ENCODE measurements around the gene NR2F6.

The NR2F6 gene

GRCh38 chr19:17229890-17230289 is 15.8 kb downstream of the NR2F6 start:
- TF ChIP-seq, protein P1, sequence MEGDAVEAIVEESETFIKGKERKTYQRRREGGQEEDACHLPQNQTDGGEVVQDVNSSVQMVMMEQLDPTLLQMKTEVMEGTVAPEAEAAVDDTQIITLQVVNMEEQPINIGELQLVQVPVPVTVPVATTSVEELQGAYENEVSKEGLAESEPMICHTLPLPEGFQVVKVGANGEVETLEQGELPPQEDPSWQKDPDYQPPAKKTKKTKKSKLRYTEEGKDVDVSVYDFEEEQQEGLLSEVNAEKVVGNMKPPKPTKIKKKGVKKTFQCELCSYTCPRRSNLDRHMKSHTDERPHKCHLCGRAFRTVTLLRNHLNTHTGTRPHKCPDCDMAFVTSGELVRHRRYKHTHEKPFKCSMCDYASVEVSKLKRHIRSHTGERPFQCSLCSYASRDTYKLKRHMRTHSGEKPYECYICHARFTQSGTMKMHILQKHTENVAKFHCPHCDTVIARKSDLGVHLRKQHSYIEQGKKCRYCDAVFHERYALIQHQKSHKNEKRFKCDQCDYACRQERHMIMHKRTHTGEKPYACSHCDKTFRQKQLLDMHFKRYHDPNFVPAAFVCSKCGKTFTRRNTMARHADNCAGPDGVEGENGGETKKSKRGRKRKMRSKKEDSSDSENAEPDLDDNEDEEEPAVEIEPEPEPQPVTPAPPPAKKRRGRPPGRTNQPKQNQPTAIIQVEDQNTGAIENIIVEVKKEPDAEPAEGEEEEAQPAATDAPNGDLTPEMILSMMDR (IDR thresholded peaks at IDR 0.05; ENCODE audit: low read depth, low read length, missing control alignments): no peak
- no peak for DNase-seq (ENCODE audit: low read depth)
- no peak overlapping the region for H3K4me3 ChIP-seq (ENCODE audit: low read depth, low read length)

DNA sequence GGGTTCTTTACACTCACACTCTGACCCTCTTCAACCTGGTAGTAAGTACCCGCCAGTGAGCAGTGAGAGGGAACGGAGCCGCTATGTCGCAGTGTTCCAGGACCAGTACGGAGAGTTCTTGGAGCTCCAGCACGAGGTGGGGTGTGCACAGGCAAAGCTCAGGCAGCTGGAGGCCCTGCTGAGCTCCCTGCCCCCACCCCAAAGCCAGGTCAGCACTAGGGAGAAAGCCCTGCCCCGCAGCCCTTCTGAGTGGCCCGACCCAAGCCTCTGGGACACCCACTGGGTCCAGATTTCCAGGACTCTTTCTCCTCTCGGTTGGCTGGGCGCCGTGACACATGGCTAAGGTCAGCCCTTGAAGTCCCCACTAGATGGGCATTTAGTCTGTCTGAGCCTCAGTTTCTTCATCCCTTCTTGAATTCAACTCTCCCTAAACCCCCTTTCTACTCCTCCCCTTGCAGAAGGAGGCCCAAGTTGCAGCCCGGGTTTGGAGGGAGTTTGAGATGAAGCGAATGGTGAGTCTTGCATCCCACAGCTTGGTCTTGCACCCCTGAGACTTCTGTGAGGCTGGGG is 17.8 kb downstream of the NR2F6 start:
- DNase-seq (ENCODE audit: low read depth): no peak
- H3K4me3 ChIP-seq (ENCODE audit: low read depth, low read length): no peak overlapping the region
- TF ChIP-seq, protein P1 (IDR thresholded peaks at IDR 0.05; ENCODE audit: low read depth, low read length, missing control alignments): no peak

DNA sequence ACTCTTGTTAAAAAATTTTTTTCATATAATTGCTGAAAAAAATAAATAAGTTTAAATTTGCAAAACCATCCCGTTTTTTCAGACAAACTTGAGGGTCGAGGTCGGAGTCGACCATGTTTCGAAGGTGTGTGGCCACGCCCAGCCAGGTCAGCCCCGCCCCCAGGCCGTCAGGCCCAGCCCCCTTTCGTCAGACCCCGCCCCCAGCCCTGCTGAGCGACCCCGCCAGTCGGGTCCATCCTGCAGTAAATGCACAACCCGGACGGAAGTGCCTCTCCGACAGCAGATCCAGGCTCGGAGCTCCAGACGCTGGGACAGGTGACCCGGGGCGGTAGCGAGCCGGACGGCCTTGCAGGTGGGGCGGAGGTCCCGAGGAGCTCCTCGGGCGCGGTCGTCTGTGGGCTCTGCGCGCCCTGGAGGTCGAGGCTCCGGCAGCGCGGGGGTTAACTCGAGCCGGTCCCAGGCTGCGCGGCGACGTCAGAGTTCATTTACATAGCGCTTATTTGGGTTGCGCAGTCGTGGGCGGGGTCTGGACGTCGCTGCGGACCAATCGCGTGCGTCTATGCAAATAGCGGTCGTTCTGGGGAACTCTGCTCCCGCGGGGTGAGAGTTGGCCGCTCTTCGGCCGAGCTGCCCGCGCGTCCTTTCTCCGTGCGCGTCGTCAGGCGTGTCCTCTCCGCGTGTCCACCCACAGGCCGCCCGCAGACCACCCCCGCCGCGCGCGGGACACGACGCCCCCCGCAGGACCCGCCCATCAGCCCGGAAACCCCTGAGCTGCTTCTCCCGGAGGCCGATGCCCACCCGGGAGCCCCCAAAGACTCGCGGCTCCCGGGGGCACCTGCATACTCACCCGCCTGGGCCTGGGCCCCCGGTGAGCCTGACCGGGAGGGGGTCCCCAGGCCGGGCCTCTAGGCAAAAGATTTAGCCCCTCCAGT is 19.5 kb downstream of the NR2F6 start, which contains the start of gene OCEL1:
OCEL1 (plus strand) TSS at position 225 of the 932 bp plus-strand sequence; CDS start at position 247, 22 bp downstream.
- peak; percentile 95 for DNase-seq (ENCODE audit: low read depth)
- H3K4me3 ChIP-seq (ENCODE audit: low read depth, low read length): peak within 1 kb of the TSS; percentile 82
- TF ChIP-seq, protein P1 (IDR thresholded peaks at IDR 0.05; ENCODE audit: low read depth, low read length, missing control alignments): no peak

DNA sequence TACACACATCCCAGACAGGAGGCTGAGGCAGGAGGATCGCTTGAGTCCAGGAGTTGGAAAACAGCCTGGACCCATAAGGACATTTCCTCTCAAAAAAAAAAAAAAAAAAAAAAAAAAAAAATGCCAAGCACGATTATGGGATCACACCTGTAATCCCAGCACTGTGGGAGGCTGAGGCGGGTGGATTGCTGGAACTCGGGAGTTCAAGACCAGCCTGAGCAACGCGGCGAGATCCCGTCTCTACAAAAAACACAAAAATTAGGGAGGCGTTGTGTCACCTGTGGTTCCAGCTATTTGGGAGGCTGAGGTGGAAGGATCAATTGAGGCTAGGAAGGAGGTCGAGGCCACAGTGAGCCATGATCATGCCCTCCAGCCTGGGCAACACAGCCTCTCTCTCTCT is 20.7 kb downstream of the NR2F6 start:
- H3K4me3 ChIP-seq (ENCODE audit: low read depth, low read length): no peak overlapping the region
- DNase-seq (ENCODE audit: low read depth): no peak
- TF ChIP-seq, protein P1 (IDR thresholded peaks at IDR 0.05; ENCODE audit: low read depth, low read length, missing control alignments): no peak

- DNase-seq (ENCODE audit: low read depth): no peak
- TF ChIP-seq, protein P1 (IDR thresholded peaks at IDR 0.05; ENCODE audit: low read depth, low read length, missing control alignments): no peak
- H3K4me3 ChIP-seq (ENCODE audit: low read depth, low read length): no peak overlapping the region
Measured at GRCh38 chr19:17220207-17220758, 25.4 kb downstream of the NR2F6 start.

- TF ChIP-seq, protein P1 (IDR thresholded peaks at IDR 0.05; ENCODE audit: low read depth, low read length, missing control alignments): no peak
- no peak overlapping the region for H3K4me3 ChIP-seq (ENCODE audit: low read depth, low read length)
- DNase-seq (ENCODE audit: low read depth): no peak
Measured at GRCh38 chr19:17219286-17219685, 26.4 kb downstream of the NR2F6 start.
